NB4 (cell line): ENCODE data around the gene FBXO31.

ENCODE experiments used
- POLR2A ChIP-seq: IDR thresholded peaks from 2 replicates; pipeline ENCODE4 v1.6.1; 2011; ENCODE audit warnings: mild to moderate bottlenecking; ENCODE audit not compliant: insufficient read length; ENCODE audit errors: extremely low read depth
- TF ChIP-seq, protein P1 (sequence below): IDR thresholded peaks from one replicate; pipeline ENCODE4 v1.5.1; 2012; ENCODE audit warnings: low read depth, low read length

DNA sequence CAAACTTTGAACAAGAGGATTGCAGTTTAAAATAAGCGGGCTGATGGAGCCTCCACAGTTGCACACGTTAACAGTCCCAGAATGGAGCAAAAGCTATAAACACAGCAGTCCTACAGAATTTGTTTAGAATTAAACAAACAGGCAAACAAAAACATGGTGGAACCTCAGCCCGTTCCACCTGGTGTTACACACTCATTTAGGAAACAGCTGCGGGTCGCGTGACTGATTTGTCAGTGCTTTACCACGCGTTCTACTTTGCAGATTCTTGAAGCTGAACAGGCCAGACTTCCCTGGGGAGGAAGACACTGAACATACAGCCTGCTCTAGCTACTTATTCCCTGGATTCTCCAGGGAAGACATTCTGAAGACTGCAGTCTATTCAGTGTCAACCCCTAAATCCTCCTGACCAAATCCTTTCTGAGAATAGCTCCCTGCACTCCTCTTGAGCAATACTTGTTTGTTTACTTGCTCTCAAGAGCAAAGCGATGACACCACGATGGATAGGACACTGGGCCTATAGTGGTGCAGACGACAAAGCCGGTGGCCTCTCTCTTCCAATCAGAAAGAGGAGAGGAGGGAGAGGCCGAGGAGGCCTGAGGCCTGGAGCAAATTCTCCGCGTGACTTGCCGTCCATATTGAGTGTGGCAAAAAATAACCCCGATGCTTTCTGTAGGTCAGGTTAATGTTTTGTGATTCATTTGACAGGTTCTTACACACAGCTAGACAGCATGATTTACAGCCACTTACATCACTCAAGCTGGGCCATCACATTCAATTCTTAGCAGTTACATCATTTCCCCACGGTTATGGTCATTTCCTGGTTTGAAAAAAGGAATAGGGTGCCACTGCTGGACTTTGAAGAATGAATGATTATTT, 4.6 kb upstream of the FBXO31 start:
- TF ChIP-seq POLR2A: peak; percentile 23
- TF ChIP-seq, protein P1, sequence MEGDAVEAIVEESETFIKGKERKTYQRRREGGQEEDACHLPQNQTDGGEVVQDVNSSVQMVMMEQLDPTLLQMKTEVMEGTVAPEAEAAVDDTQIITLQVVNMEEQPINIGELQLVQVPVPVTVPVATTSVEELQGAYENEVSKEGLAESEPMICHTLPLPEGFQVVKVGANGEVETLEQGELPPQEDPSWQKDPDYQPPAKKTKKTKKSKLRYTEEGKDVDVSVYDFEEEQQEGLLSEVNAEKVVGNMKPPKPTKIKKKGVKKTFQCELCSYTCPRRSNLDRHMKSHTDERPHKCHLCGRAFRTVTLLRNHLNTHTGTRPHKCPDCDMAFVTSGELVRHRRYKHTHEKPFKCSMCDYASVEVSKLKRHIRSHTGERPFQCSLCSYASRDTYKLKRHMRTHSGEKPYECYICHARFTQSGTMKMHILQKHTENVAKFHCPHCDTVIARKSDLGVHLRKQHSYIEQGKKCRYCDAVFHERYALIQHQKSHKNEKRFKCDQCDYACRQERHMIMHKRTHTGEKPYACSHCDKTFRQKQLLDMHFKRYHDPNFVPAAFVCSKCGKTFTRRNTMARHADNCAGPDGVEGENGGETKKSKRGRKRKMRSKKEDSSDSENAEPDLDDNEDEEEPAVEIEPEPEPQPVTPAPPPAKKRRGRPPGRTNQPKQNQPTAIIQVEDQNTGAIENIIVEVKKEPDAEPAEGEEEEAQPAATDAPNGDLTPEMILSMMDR: no peak
